OCI-LY7 (cell line): ENCODE measurements around the gene TBKBP1. TPM values are rescaled to one million over a fixed set of nuclear protein-coding genes. Genes with fewer than 3 reads are reported as not detected.

Experiments used
- BruUV-seq: library from RNA; stranded (reverse); fragments of 400-500 nt; replicated peaks from 2 replicates; lab custom pipeline; 2021; lab: Mats Ljungman, UMichigan
- CTCF ChIA-PET: fragments of 300-600 bp; sonication (Branson Sonifier 250); formaldehyde crosslinking; loops from one replicate; lab custom pipeline; 2022; ENCODE audit warnings: antibody characterized with exemption; ENCODE audit not compliant: unreplicated experiment; lab: Charles Lee
- POLR2A ChIA-PET: fragments of 300-600 bp; sonication (Branson Sonifier 250); formaldehyde crosslinking; loops from one replicate; lab custom pipeline; 2022; ENCODE audit warnings: antibody characterized with exemption; lab: Charles Lee
- DNase-seq: peaks from one replicate; pipeline ENCODE4 v3.0.0-alpha.2; 2015; ENCODE audit warnings: low spot score
- H2AFZ ChIP-seq: fragments of 200-600 bp; sonication (generic), shearing (Covaris generic); 2 replicates; pipeline ENCODE4 v1.6.1; 2014; ENCODE audit warnings: mild to moderate bottlenecking, antibody characterized with exemption, low read length, moderate library complexity
- H3K27ac ChIP-seq: fragments of 200-600 bp; sonication (generic); 2 replicates; pipeline ENCODE4 v1.5.1; 2014; ENCODE audit warnings: mixed run types, low read depth, mild to moderate bottlenecking, moderate library complexity, low read length, inconsistent platforms; ENCODE audit not compliant: poor library complexity, severe bottlenecking
- H3K36me3 ChIP-seq: fragments of 200-600 bp; sonication (generic); 2 replicates; pipeline ENCODE4 v1.6.1; 2014; ENCODE audit warnings: mild to moderate bottlenecking, antibody characterized with exemption, low read length, moderate library complexity, mixed read lengths; ENCODE audit not compliant: insufficient read depth
- H3K4me1 ChIP-seq: fragments of 200-600 bp; sonication (generic); 2 replicates; pipeline ENCODE4 v1.5.1; 2014; ENCODE audit warnings: mild to moderate bottlenecking, low read length; ENCODE audit not compliant: insufficient read depth, poor library complexity, severe bottlenecking
- H3K4me2 ChIP-seq: fragments of 200-600 bp; sonication (generic); 2 replicates; pipeline ENCODE4 v1.6.1; 2014; ENCODE audit warnings: mild to moderate bottlenecking, low read length
- H3K4me3 ChIP-seq: fragments of 200-600 bp; sonication (generic); 2 replicates; pipeline ENCODE4 v1.5.1; 2014; ENCODE audit warnings: mild to moderate bottlenecking, low read depth, low read length; ENCODE audit not compliant: poor library complexity, severe bottlenecking
- H3K79me2 ChIP-seq: fragments of 200-600 bp; sonication (generic); 2 replicates; pipeline ENCODE4 v1.6.1; 2016; ENCODE audit warnings: low read depth, mild to moderate bottlenecking, low read length, moderate library complexity, mixed read lengths; ENCODE audit not compliant: insufficient read depth
- H3K9me2 ChIP-seq: fragments of 200-600 bp; sonication (generic); 2 replicates; pipeline ENCODE4 v1.6.1; 2016; ENCODE audit warnings: mild to moderate bottlenecking, low read length, mixed read lengths; ENCODE audit not compliant: insufficient read depth
- H3K9me3 ChIP-seq: fragments of 200-600 bp; sonication (generic); 2 replicates; pipeline ENCODE4 v1.6.1; 2014; ENCODE audit warnings: mild to moderate bottlenecking, mixed run types, low read length, mixed read lengths
- H4K20me1 ChIP-seq: fragments of 200-600 bp; sonication (generic); 2 replicates; pipeline ENCODE4 v1.6.1; 2014; ENCODE audit warnings: mild to moderate bottlenecking, antibody characterized with exemption, low read length, moderate library complexity, mixed read lengths; ENCODE audit not compliant: insufficient read depth
- EZH2phosphoT487 ChIP-seq: fragments of 200-600 bp; sonication (generic); IDR thresholded peaks from 2 replicates; pipeline ENCODE4 v1.6.1; 2018; ENCODE audit warnings: low read depth, borderline replicate concordance, mild to moderate bottlenecking, mixed run types, antibody characterized with exemption, low read length, moderate library complexity, mixed read lengths
- intact Hi-C: fragments of 100-400 bp; cut with micrococcal nuclease; formaldehyde crosslinking; loops from one replicate; pipeline ENCODE4 v1.10.0; 2022; ENCODE audit not compliant: unreplicated experiment
- total RNA-seq, 2 experiments: library from RNA; depleted of rRNA in 1 of 2; stranded (reverse); fragments of >200 nt in 1 of 2; shearing (Covaris generic) in 1 of 2; gene quantifications; 2 replicates each; pipeline ENCODE4 v1.2.3, GENCODE V29; 2014 to 2022
- TF ChIP-seq, protein P1 (sequence below): fragments of 200-600 bp; sonication (generic); conservative IDR thresholded peaks from 2 replicates; pipeline ENCODE4 v1.5.1; 2014; ENCODE audit warnings: mild to moderate bottlenecking, antibody characterized with exemption, low read length, moderate library complexity, mixed read lengths

The TBKBP1 gene
- total RNA-seq, 2 experiments from 2014 or later, result 8.3 to 16.0 TPM

DNA sequence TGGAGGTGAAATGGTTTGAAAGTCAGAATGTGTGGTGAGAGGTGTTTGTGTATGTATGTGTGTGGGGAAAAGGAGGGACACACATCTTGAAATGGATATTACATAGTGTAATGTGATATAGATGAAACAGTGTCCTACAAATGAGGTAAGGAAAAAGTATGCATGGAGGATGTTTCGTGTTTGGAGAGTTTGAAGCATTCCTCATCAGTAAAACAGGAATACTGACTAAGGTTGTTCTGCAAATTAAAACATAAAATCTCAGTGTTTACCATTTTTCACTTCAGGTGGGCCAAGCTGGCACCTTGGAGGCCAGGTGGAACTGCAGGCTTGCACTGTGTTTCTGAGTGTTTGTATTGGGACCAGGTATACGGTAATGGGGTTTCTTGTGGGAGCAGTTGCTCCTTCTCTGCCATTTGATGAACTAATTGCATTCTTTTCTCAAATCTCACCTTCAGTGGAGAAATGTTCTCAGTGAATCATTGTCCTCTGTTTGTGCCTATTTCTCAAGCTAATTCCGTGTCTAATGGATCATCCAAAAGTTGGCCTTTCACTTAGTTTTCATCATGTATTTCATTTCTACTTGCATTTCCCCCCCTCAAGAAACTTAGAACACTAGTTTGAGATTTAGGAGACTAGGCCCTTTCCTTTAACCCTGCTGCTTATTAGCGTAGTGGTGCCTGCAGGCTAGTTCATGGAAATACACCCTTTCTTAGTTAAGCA is 8.2 kb upstream of the TBKBP1 start:
- Histone ChIP-seq H3K4me1 (no peaks in the 10 kb centered on the region), H3K9me2 (no peaks in the 10 kb centered on the region), H2AFZ (no peak overlapping the region), H4K20me1 (0 out of 2 replicates have a peak, but pooled peaks cover 8% of the 10 kb centered on the region), H3K27ac (no peak overlapping the region), H3K4me2 (no peak overlapping the region), H3K9me3 (no peaks in the 10 kb centered on the region), H3K79me2 (no peaks in the 10 kb centered on the region), H3K36me3 (peaks cover 67% of the 10 kb centered on the region), H3K4me3 (no peak overlapping the region)
- ChIA-PET POLR2A (no interaction called here), CTCF (no interaction called here)
- BruUV-seq, result no TSS peak
- DNase-seq, result no peak
- TF ChIP-seq, protein P1, sequence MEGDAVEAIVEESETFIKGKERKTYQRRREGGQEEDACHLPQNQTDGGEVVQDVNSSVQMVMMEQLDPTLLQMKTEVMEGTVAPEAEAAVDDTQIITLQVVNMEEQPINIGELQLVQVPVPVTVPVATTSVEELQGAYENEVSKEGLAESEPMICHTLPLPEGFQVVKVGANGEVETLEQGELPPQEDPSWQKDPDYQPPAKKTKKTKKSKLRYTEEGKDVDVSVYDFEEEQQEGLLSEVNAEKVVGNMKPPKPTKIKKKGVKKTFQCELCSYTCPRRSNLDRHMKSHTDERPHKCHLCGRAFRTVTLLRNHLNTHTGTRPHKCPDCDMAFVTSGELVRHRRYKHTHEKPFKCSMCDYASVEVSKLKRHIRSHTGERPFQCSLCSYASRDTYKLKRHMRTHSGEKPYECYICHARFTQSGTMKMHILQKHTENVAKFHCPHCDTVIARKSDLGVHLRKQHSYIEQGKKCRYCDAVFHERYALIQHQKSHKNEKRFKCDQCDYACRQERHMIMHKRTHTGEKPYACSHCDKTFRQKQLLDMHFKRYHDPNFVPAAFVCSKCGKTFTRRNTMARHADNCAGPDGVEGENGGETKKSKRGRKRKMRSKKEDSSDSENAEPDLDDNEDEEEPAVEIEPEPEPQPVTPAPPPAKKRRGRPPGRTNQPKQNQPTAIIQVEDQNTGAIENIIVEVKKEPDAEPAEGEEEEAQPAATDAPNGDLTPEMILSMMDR, result no peak
- TF ChIP-seq EZH2phosphoT487, result no peak
- intact Hi-C loops, result no loop called here

- H3K9me3 ChIP-seq, result no peaks in the 10 kb centered on the region
- ChIA-PET POLR2A (no interaction called here), CTCF (no interaction called here)
- TF ChIP-seq, protein P1, result no peak
- no peak for TF ChIP-seq EZH2phosphoT487
- H2AFZ ChIP-seq, result no peak overlapping the region
- intact Hi-C loops, result no loop called here
- H3K36me3 ChIP-seq, result peaks cover 64% of the 10 kb centered on the region
- no peaks in the 10 kb centered on the region for H3K79me2 ChIP-seq
- H3K4me3 ChIP-seq, result no peak overlapping the region
- DNase-seq, result no peak
- H3K9me2 ChIP-seq, result no peaks in the 10 kb centered on the region
- no peak overlapping the region for H3K4me2 ChIP-seq
- H3K27ac ChIP-seq, result no peak overlapping the region
- H3K4me1 ChIP-seq, result no peaks in the 10 kb centered on the region
- 0 out of 2 replicates have a peak, but pooled peaks cover 8% of the 10 kb centered on the region for H4K20me1 ChIP-seq
- BruUV-seq, result no TSS peak
These were observed 7.7 kb upstream of the TBKBP1 start for GRCh38 chr17:47686276-47686635.

DNA sequence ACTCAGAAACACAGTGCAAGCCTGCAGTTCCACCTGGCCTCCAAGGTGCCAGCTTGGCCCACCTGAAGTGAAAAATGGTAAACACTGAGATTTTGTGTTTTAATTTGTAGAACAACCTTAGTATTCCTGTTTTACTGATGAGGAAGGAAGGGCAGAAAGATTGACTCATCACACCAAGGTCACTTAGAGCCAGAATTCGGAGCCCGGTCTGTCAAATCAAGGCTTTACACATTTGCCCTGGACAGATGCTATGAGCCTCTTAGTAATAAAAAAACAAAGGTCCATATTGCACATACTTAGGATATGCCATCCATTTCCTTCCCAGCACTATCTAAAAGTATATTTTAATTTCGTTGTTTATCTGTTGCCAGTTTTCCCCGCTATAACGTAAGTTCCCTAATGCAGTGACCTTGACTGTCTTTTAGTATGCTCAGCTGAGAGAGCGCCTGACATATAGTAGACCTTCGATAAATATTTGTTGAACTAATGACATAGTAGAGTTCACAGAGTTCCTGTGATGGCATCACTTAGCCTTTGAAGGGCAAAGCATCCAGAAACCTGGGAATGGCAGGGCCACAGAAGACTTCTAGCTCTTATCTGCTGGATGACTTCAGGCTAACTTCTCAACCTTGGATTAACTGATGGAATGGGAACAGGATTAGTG is 7.2 kb upstream of the TBKBP1 start:
- Histone ChIP-seq H3K36me3 (peaks cover 59% of the 10 kb centered on the region), H3K9me3 (no peaks in the 10 kb centered on the region), H3K4me3 (no peak overlapping the region), H3K27ac (no peak overlapping the region), H3K9me2 (no peaks in the 10 kb centered on the region), H3K4me1 (peaks cover 3% of the 10 kb centered on the region), H4K20me1 (0 out of 2 replicates have a peak, but pooled peaks cover 8% of the 10 kb centered on the region), H3K79me2 (no peaks in the 10 kb centered on the region), H2AFZ (no peak overlapping the region), H3K4me2 (no peak overlapping the region)
- ChIA-PET POLR2A (interaction anchor here (0.6 to 0.9 kb wide), 3 partner anchors 10 to 458 kb away, joined by 3 to 9 read pairs (median 3); no protein-coding TSS in a partner anchor), CTCF (no interaction called here)
- BruUV-seq, result no TSS peak
- no peak for TF ChIP-seq EZH2phosphoT487
- TF ChIP-seq, protein P1, result no peak
- no peak for DNase-seq
- intact Hi-C loops, result no loop called here
